CD4-positive, alpha-beta memory T cell (primary cell): ENCODE measurements around the gene CYP2J2. TPM values are rescaled to one million over a fixed set of nuclear protein-coding genes. Genes with fewer than 3 reads are reported as not detected.
"Not testable (repeated sequence)": the region's sequence is repeated elsewhere in the genome, so short reads cannot be mapped to it uniquely, and the experiment has no call there.

Experiments
- CTCF ChIA-PET: fragments of 350-600 bp; sonication (Branson Sonifier 250); formaldehyde crosslinking; loops from one replicate; lab custom pipeline; 2021; ENCODE audit warnings: inconsistent platforms; ENCODE audit not compliant: partially characterized antibody; lab: Charles Lee
- POLR2A ChIA-PET: fragments of 350-600 bp; sonication (Branson Sonifier 250); formaldehyde crosslinking; loops from one replicate; lab custom pipeline; 2021; ENCODE audit not compliant: partially characterized antibody; lab: Charles Lee
- DNase-seq, 5 donors: peaks; one replicate each; pipeline versions ENCODE4 v3.0.0 to v3.0.0-alpha.2; 2020 to 2022; ENCODE audit warnings: mixed read lengths in 1 of 5
- H3K27ac ChIP-seq: one replicate; pipeline ENCODE4 v1.7.0; 2013; ENCODE audit warnings: low read depth, low read length
- H3K27me3 ChIP-seq: 2 replicates; pipeline ENCODE4 v1.7.0; 2013; ENCODE audit warnings: mild to moderate bottlenecking, low read length, moderate library complexity; ENCODE audit not compliant: insufficient read depth
- H3K36me3 ChIP-seq: 2 replicates; pipeline ENCODE4 v1.7.0; 2013; ENCODE audit warnings: mild to moderate bottlenecking, low read length, moderate library complexity; ENCODE audit not compliant: insufficient read depth
- H3K4me1 ChIP-seq: 2 replicates; pipeline ENCODE4 v1.7.0; 2013; ENCODE audit warnings: mild to moderate bottlenecking, low read length, moderate library complexity; ENCODE audit not compliant: insufficient read depth
- H3K4me3 ChIP-seq, 2 donors: one replicate each; pipeline ENCODE4 v1.7.0; 2013; ENCODE audit warnings: low read length in 2 of 2, mild to moderate bottlenecking in 1 of 2
- H3K9me3 ChIP-seq, 2 donors: one replicate each; pipeline ENCODE4 v1.7.0; 2013; ENCODE audit warnings: low read length in 2 of 2, control low read depth in 1 of 2; ENCODE audit not compliant: control insufficient read depth in 1 of 2
- H3K27ac Mint-ChIP-seq, 7 donors: one replicate each; pipeline ENCODE4 v1.8.0; 2020 to 2021; ENCODE audit warnings: mixed read lengths in 7 of 7, mild to moderate bottlenecking in 6 of 7, inconsistent platforms in 3 of 7, moderate library complexity in 3 of 7
- H3K27me3 Mint-ChIP-seq, 2 donors: one replicate each; pipeline ENCODE4 v1.8.0; 2020 to 2021; ENCODE audit warnings: mixed read lengths in 2 of 2
- H3K36me3 Mint-ChIP-seq, 2 donors: one replicate each; pipeline ENCODE4 v1.8.0; 2020 to 2021; ENCODE audit warnings: mixed read lengths in 2 of 2, inconsistent platforms in 1 of 2, mild to moderate bottlenecking in 1 of 2
- H3K4me1 Mint-ChIP-seq, 4 donors: one replicate each; pipeline ENCODE4 v1.8.0; 2020 to 2021; ENCODE audit warnings: mixed read lengths in 4 of 4, mild to moderate bottlenecking in 1 of 4
- H3K4me3 Mint-ChIP-seq, 8 donors: one replicate each; pipeline ENCODE4 v1.8.0; 2020 to 2021; ENCODE audit warnings: mixed read lengths in 8 of 8, mild to moderate bottlenecking in 7 of 8, moderate library complexity in 6 of 8, inconsistent platforms in 3 of 8
- H3K9me3 Mint-ChIP-seq, 8 donors: one replicate each; pipeline ENCODE4 v1.8.0; 2020 to 2021; ENCODE audit warnings: mixed read lengths in 8 of 8, mild to moderate bottlenecking in 5 of 8, inconsistent platforms in 3 of 8, moderate library complexity in 1 of 8
- intact Hi-C: fragments of 100-400 bp; cut with micrococcal nuclease; formaldehyde crosslinking; loops from one replicate; pipeline ENCODE4 v1.15.1; 2023
- polyA plus RNA-seq, 2 donors: library from polyadenylated mRNA; unstranded; fragments of 300-500 nt; fragmentation: Illumina TruSeq; gene quantifications; one replicate each; pipeline ENCODE4 v1.2.3, GENCODE V29; 2021
- total RNA-seq, 2 experiments: library from RNA; stranded (reverse); gene quantifications; one replicate each; pipeline ENCODE4 v1.2.3, GENCODE V29; 2021

CYP2J2 gene
- total and polyA plus RNA-seq, 4 experiments from 2014 or later, result 0.20 to 0.59 (median 0.28) TPM; not detected in 1

DNA sequence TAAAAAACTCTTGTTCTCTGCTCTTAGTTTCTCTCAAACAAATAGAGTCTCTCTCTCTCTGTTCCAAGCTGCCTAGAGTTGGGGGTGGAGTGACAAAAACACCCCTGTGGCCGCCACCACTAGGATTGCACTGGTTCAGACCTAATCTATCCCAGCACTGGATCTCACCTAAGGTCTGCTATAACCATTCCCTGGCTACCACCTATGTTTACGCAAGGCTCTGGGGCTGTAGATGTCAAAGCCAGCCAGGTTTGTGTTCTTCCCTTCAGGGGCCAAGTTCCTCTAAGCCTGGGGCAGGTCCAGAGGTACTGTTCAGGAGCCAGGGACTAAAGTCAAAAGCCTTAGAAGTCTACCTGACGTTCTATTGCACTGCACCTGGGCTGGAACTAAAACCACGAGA is 12.8 kb upstream of the CYP2J2 start:
- POLR2A ChIA-PET, result no interaction called here
- H3K36me3 ChIP-seq, result no peaks in the 10 kb centered on the region
- Mint-ChIP-seq H3K9me3 (peaks cover 3 to 15% (median 8%) of the 10 kb centered on the region in 8 donors), H3K27me3 (peaks cover 14 to 16% of the 10 kb centered on the region in 2 donors), H3K27ac (no peak overlapping the region), H3K4me1 (no peaks in the 10 kb centered on the region), H3K4me3 (no peak overlapping the region), H3K36me3 (no peaks in the 10 kb centered on the region)
- no peak overlapping the region for H3K27ac ChIP-seq
- no peaks in the 10 kb centered on the region for H3K4me1 ChIP-seq
- CTCF ChIA-PET, result no interaction called here
- H3K4me3 ChIP-seq, result no peak overlapping the region
- no peak for DNase-seq
- no peaks in the 10 kb centered on the region for H3K9me3 ChIP-seq
- intact Hi-C loops, result no loop called here
- H3K27me3 ChIP-seq, result no peaks in the 10 kb centered on the region

DNA sequence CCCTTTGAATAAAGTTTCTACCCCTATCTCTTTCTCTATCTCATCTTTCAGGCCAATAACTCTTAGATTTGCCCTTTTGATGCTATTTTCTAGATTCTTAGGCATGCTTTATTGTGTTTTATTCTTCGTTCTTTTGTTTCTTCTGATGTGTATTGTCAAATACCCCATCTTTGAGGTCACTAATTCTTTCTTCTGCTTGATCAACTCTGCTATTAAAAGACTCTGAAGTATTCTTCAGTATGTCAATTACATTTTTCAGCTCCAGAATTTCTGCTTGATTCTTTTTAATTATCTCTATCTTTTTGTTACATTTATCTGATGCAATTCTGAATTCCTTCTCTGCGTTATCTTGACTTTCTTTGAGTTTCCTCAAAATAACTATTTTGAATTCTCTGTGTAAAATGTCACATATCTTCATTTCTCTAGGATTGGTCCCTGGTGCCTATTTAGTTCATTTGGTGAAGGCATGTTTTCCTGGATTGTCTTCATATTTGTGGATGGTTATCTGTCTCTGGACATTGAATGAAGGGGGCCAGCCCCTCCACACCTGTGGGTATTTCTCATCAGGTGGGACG is 11.2 kb upstream of the CYP2J2 start:
- Mint-ChIP-seq H3K9me3 (peaks cover 3 to 15% (median 8%) of the 10 kb centered on the region in 8 donors), H3K4me3 (no peak overlapping the region), H3K27me3 (peaks cover 10 to 17% of the 10 kb centered on the region in 2 donors), H3K27ac (no peak overlapping the region), H3K4me1 (no peaks in the 10 kb centered on the region), H3K36me3 (no peaks in the 10 kb centered on the region)
- no peaks in the 10 kb centered on the region for H3K27me3 ChIP-seq
- no peaks in the 10 kb centered on the region for H3K9me3 ChIP-seq
- intact Hi-C loops, result no loop called here
- CTCF ChIA-PET, result interaction anchor here (1.4 kb wide), 1 partner anchor 9 kb away, joined by 8 read pairs; no protein-coding TSS in a partner anchor
- H3K36me3 ChIP-seq, result no peaks in the 10 kb centered on the region
- DNase-seq, result no peak
- H3K4me3 ChIP-seq, result no peak overlapping the region
- POLR2A ChIA-PET, result no interaction called here
- H3K27ac ChIP-seq, result no peak overlapping the region
- H3K4me1 ChIP-seq, result no peaks in the 10 kb centered on the region

DNA sequence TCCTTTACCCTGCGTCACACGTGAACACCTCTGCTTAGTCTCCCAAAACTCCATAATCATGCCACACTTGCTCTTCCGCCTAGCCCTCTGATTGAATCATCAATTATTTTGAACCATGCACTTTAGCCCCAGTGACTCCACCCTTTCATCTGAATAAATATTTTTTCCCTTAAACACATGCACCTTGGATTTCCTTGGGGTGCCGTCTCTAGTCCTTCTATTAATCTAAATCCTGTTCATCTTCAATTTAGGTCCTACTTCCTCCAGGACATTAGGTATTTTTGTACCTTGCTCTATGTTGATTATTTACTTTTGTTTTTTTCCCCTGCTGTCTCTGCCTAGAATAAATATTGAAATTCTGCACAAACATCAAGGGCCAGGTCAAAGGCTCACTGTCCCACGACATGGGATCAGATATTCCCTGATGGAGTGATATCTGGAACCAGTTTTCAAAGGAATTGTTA is 9.8 kb upstream of the CYP2J2 start:
- Histone ChIP-seq H3K4me3 (no peak overlapping the region), H3K36me3 (no peaks in the 10 kb centered on the region), H3K9me3 (no peaks in the 10 kb centered on the region), H3K27me3 (no peaks in the 10 kb centered on the region), H3K4me1 (no peaks in the 10 kb centered on the region), H3K27ac (no peak overlapping the region)
- peaks cover 4 to 12% of the 10 kb centered on the region in 2 donors for H3K27me3 Mint-ChIP-seq
- ChIA-PET POLR2A (no interaction called here), CTCF (interaction anchor here (1.0 to 1.4 kb wide), 2 partner anchors 11 to 14 kb away, joined by 3 to 8 read pairs; no protein-coding TSS in a partner anchor)
- peaks cover 3 to 15% (median 8%) of the 10 kb centered on the region in 8 donors for H3K9me3 Mint-ChIP-seq
- H3K4me3 Mint-ChIP-seq, result no peak overlapping the region
- H3K36me3 Mint-ChIP-seq, result no peaks in the 10 kb centered on the region
- peak overlapping the region in 1 of 7 donors; percentile 11 for H3K27ac Mint-ChIP-seq
- intact Hi-C loops, result no loop called here
- DNase-seq, result no peak
- no peaks in the 10 kb centered on the region for H3K4me1 Mint-ChIP-seq

DNA sequence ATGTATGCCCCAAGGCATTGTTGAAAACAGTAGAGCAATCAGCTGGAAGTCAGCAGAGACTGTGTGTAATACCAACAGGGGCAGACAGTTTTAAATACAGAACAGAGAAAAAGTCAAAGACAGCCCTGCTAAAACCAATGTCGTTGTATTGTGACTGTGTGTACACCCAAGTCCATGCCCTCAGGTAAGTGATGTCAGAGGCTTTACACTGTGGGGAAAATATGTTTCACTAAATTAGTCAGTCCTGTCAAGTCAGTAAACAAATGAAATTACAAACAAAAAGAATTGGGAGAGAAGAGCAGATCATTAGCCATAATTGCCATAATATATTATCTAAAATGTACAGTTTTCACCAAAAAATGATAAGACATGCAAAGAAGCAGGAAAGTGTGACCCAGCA is 2.4 kb upstream of the CYP2J2 start:
- CTCF ChIA-PET, result interaction anchor here (1.1 kb wide), 1 partner anchor 43 kb away, joined by 3 read pairs; no protein-coding TSS in a partner anchor
- intact Hi-C loops, result no loop called here

DNA sequence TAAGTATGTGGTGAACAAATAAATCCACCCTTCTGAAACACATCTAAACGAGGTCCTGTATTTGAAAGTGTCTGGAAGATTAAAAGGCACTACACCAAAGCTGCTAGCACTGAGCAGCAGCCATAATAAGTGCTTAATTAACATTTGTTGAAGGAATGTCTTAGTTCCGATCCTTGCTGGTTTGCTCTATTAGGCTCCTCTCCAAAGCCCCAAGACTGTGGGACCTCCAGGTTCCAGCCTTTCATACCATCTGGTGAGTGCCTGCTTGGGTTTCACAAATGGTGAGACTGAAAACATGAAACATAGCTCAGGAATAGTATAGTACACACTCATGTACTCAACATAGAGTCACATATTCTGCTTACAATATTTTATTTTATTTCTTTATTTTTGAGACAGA is 640 bp upstream of the CYP2J2 start:
- Histone ChIP-seq H3K4me3 (no peak overlapping the region), H3K9me3 (no peaks in the 10 kb centered on the region), H3K36me3 (no peaks in the 10 kb centered on the region), H3K27ac (no peak overlapping the region), H3K27me3 (no peaks in the 10 kb centered on the region), H3K4me1 (peaks cover 4% of the 10 kb centered on the region)
- DNase-seq, result no peak
- peaks cover 0 to 20% (median 14%) of the 10 kb centered on the region in 8 donors for H3K9me3 Mint-ChIP-seq
- peaks cover 24 to 35% of the 10 kb centered on the region in 2 donors for H3K27me3 Mint-ChIP-seq
- intact Hi-C loops, result no loop called here
- H3K4me1 Mint-ChIP-seq, result peaks cover 8 to 14% (median 12%) of the 10 kb centered on the region in 4 donors
- H3K36me3 Mint-ChIP-seq, result no peaks in the 10 kb centered on the region
- POLR2A ChIA-PET, result no interaction called here
- CTCF ChIA-PET, result interaction anchor here (1.3 kb wide), 1 partner anchor 19 kb away, joined by 3 read pairs; no protein-coding TSS in a partner anchor
- no peak overlapping the region for H3K27ac Mint-ChIP-seq
- peak overlapping the region; percentile 54 to 91 (median 83) for H3K4me3 Mint-ChIP-seq

More for the DNA sequence above, 2.4 kb upstream of the CYP2J2 start:
- Histone ChIP-seq H3K4me1 (peaks cover 4% of the 10 kb centered on the region), H3K4me3 (no peak overlapping the region), H3K27me3 (no peaks in the 10 kb centered on the region), H3K9me3 (no peaks in the 10 kb centered on the region), H3K27ac (no peak overlapping the region), H3K36me3 (no peaks in the 10 kb centered on the region)
- no peak overlapping the region for H3K4me3 Mint-ChIP-seq
- peaks cover 24 to 35% of the 10 kb centered on the region in 2 donors for H3K27me3 Mint-ChIP-seq
- peaks cover 8 to 14% (median 12%) of the 10 kb centered on the region in 4 donors for H3K4me1 Mint-ChIP-seq
- POLR2A ChIA-PET, result no interaction called here
- no peak overlapping the region for H3K27ac Mint-ChIP-seq
- H3K36me3 Mint-ChIP-seq, result no peaks in the 10 kb centered on the region
- peaks cover 0 to 13% (median 9%) of the 10 kb centered on the region in 8 donors for H3K9me3 Mint-ChIP-seq
- DNase-seq, result no peak

DNA sequence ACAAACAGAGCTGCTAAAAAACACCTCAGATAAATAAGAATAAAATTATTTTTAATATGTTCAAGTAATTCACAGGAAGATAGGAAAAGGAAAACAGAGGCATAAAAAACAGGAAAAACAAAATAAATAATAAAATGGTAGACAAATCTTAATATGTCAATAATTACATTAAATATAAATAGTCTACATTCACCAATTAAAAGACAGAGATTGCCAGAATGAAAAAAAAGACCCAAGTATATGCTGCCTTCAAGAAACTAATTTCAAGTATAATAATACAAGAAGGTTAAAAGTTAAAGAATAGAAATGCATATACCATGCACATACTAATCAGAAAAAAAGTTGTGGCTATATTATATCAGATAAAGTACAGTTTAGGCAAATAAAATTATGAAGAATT is 1.9 kb downstream of the CYP2J2 start:
- intact Hi-C loops, result no loop called here
- POLR2A ChIA-PET, result no interaction called here
- Mint-ChIP-seq H3K27ac (no peak overlapping the region), H3K4me3 (no peak overlapping the region), H3K4me1 (peaks cover 8 to 14% (median 12%) of the 10 kb centered on the region in 4 donors), H3K9me3 (peaks cover 0 to 20% (median 14%) of the 10 kb centered on the region in 8 donors), H3K27me3 (peaks cover 28 to 32% of the 10 kb centered on the region in 2 donors), H3K36me3 (no peaks in the 10 kb centered on the region)
- no peak for DNase-seq
- Histone ChIP-seq H3K9me3 (no peaks in the 10 kb centered on the region), H3K36me3 (no peaks in the 10 kb centered on the region), H3K27me3 (no peaks in the 10 kb centered on the region), H3K4me3 (no peak overlapping the region), H3K4me1 (peaks cover 4% of the 10 kb centered on the region), H3K27ac (no peak overlapping the region)
- CTCF ChIA-PET, result interaction anchor here (1.7 kb wide), 1 partner anchor 23 kb away, joined by 7 read pairs; no protein-coding TSS in a partner anchor

DNA sequence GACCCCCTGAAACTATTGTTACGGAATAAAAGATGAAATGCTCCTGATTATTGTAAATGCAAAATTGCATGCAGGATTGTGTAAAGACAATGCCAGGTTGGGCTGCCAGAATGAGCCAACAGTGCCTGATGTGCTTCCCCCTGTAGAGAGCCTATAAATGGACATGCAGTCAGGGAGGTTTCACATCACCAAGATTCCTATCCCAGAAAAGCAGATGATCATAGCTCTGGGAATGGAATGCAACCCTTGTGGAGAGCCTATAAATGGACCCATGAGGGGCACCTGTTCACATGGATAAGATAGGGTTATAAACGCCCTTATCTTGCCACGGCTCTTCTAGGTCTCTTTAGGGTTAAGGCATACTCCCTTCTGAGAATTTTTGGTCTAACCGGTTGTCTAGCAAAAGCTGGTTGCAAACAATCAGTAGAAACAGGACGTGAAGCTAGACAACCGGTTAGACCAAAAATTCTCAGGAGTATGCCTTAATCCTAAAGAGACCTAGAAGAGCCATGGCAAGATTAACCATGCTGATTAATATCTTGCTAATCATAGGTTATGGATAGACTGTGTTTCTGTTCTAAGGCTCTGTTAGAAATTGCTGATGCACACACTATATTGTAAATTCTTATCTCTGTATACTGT is 5.2 kb downstream of the CYP2J2 start:
- H3K4me1 ChIP-seq, H3K4me3 ChIP-seq, H3K9me3 ChIP-seq, H3K4me3 Mint-ChIP-seq, H3K27me3 ChIP-seq, H3K36me3 Mint-ChIP-seq, H3K4me1 Mint-ChIP-seq, H3K27ac ChIP-seq, POLR2A ChIA-PET, H3K27ac Mint-ChIP-seq, DNase-seq, CTCF ChIA-PET, H3K36me3 ChIP-seq, intact Hi-C loops: not testable (repeated sequence)
- H3K27me3 Mint-ChIP-seq, result peaks cover 24 to 25% of the 10 kb centered on the region in 2 donors
- peaks cover 0 to 20% (median 14%) of the 10 kb centered on the region in 8 donors for H3K9me3 Mint-ChIP-seq
